ENCODE data around the gene HIVEP1.

DNA sequence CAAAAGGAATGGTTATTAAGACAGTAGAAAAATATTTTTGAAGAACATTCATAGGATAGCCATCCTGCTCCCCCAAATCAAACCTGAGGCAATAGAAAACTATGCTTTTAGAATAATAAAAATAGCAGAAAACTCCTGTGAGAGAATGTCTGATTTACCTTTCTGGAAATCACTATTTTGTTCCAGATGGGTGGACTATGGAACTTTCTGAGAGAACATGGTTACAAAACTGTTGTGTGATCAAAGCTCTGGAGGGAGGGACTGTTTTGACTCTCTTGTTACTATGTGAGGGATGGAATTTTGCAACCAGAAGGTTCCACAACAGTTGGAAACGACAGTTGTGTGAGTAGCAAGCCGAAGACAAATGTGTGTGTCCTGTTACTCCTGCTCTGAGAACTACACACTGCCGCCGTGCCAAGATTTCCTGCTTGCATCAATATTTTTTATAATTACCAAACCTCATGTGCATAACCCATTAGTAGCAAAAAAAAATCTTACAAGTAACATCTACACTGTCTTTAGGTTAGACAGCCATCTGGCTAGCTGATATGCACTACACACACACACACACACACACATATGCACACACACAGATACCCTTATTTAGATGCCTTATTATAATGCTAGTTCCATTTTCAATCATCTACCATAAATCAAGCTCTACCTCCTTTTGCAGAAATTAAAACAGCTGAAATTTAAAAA is 11.0 kb upstream of the HIVEP1 start:
- TF ChIP-seq TAF1 (IDR thresholded peaks at IDR 0.05; ENCODE audit: borderline replicate concordance, low read depth, low read length) (no peak), POLR2A (IDR thresholded peaks at IDR 0.05; ENCODE audit: low read depth, low read length) (no peak), POLR2AphosphoS5 (IDR thresholded peaks at IDR 0.05; ENCODE audit: low read depth, low read length) (no peak)

Measured in GM12892 (cell line).